ENCODE measurements around the gene RUFY2. TPM values are rescaled to one million over a fixed set of nuclear protein-coding genes. Genes with fewer than 3 reads are reported as not detected.

The RUFY2 gene
- polyA plus RNA-seq, 1 experiment: 14.7 TPM

DNA sequence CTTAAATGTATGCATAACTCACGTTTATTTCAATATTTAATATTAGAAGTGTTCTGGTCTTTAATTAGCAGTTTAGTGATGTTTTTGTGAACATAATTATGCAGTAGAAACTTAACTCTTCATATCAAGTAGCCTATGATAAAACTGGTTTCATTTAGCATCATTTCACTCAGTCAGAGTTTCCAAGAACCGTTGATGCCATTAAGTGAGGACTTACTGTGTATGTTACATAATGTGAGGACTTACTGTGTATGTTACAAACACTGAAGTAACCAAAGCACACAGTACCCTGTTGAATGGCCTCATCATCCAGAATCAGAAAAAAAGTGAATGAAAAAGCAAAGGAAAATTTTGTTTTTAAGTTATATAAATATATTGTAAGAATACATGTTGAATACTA is 41.5 kb downstream of the RUFY2 start:
- POLR2A ChIA-PET: interaction anchor here (0.6 kb wide), 1 partner anchor 263 kb away, joined by 3 read pairs; no protein-coding TSS in a partner anchor
- H3K27me3 ChIP-seq (ENCODE audit: control insufficient read depth, insufficient read depth, low read length): no peaks in the 10 kb centered on the region
- DNase-seq (ENCODE audit: low read depth, low spot score): no peak
- H3K27ac ChIP-seq (ENCODE audit: low read depth, low read length): no peak overlapping the region
- H3K4me3 ChIP-seq (ENCODE audit: low read depth, low read length): no peak overlapping the region
- TF ChIP-seq, protein P1, sequence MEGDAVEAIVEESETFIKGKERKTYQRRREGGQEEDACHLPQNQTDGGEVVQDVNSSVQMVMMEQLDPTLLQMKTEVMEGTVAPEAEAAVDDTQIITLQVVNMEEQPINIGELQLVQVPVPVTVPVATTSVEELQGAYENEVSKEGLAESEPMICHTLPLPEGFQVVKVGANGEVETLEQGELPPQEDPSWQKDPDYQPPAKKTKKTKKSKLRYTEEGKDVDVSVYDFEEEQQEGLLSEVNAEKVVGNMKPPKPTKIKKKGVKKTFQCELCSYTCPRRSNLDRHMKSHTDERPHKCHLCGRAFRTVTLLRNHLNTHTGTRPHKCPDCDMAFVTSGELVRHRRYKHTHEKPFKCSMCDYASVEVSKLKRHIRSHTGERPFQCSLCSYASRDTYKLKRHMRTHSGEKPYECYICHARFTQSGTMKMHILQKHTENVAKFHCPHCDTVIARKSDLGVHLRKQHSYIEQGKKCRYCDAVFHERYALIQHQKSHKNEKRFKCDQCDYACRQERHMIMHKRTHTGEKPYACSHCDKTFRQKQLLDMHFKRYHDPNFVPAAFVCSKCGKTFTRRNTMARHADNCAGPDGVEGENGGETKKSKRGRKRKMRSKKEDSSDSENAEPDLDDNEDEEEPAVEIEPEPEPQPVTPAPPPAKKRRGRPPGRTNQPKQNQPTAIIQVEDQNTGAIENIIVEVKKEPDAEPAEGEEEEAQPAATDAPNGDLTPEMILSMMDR (IDR thresholded peaks at IDR 0.05; ENCODE audit: low read depth, low read length): no peak
- CTCF ChIA-PET: no interaction called here
- no peaks in the 10 kb centered on the region for H3K9me3 ChIP-seq (ENCODE audit: control insufficient read depth, insufficient read depth, low read length)

DNA sequence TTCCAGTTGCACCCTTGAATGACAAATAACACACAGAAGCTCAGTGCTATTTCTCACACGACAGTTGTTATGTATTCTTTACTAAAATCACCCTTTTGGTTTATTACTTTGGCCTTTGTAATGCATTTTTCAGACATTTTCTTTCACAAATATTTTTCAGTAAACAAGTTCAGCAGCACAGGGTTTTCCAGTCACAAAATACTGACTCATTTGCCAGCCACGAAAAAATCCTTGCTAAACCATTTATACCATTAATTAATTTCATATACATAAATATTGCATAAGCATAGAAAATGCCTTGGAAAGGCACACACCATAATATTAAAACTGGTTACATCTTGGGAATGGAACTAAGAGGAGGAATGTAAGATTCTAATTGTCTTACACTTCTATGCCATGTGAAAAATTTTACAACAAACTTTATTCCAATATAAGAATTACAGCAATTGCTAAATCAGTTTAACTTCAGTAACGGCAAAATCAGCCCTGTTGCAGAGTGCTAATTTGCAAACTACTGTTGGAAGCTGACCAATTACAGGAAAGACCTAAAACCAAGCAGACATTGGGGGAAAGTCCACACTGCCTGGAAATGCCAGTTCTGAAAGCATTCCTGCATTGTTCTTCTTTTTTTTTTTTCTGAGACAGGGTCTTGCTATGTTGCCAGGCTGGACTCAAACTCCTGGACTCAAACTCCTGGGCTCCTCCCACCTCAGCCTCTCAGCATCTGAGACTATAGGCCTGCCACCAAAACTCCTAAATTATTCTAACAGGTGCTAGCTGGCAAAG is 42.8 kb downstream of the RUFY2 start:
- no peak overlapping the region for H3K4me3 ChIP-seq (ENCODE audit: low read depth, low read length)
- TF ChIP-seq, protein P1 (IDR thresholded peaks at IDR 0.05; ENCODE audit: low read depth, low read length): no peak
- POLR2A ChIA-PET: no interaction called here
- no peak for DNase-seq (ENCODE audit: low read depth, low spot score)
- no peaks in the 10 kb centered on the region for H3K9me3 ChIP-seq (ENCODE audit: control insufficient read depth, insufficient read depth, low read length)
- CTCF ChIA-PET: interaction anchor here (0.6 kb wide), 1 partner anchor 436 kb away, joined by 3 read pairs; no protein-coding TSS in a partner anchor
- H3K27ac ChIP-seq (ENCODE audit: low read depth, low read length): no peak overlapping the region
- H3K27me3 ChIP-seq (ENCODE audit: control insufficient read depth, insufficient read depth, low read length): no peaks in the 10 kb centered on the region

DNA sequence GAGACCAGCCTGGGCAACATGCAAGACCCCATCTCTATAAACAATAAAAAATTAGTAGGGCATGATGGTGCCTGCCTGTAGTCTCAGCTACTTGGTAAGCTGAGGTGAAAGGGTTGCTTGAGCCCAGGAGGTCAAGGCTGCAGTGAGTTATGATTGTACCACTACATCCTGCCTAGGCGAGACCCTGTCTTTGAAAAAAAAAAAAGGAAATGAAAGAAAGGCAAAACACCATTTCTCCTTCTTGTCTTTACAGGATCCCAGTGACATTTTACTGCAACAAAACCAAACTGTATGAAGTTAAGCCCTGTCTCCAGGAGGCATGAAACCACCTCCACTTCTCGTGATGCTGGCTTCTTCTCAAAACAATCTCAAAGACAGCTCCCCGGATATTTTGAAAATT is 44.5 kb downstream of the RUFY2 start:
- CTCF ChIA-PET: interaction anchor here (1.0 to 2.6 kb wide), 2 partner anchors 14 to 44 kb away, joined by 3 to 16 read pairs; partner anchors contain the start of gene RUFY2

DNA sequence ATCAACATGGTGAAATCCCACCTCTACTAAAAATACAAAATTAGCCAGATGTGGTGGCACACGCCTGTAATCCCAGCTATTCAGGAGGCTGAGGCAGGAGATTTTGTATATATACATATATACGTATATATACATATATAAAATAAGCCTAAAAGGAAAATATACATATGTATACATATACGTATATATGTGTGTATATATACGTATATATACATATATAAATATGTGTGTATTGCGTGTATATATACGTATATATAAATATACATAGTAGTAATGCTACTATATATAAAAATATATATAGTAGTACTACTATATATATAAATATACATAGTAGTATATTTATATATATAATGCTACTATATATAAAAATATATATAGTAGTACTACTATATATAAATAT is 47.9 kb downstream of the RUFY2 start:
- TF ChIP-seq, protein P1 (IDR thresholded peaks at IDR 0.05; ENCODE audit: low read depth, low read length): no peak
- no peak overlapping the region for H3K4me3 ChIP-seq (ENCODE audit: low read depth, low read length)
- H3K27ac ChIP-seq (ENCODE audit: low read depth, low read length): no peak overlapping the region
- H3K27me3 ChIP-seq (ENCODE audit: control insufficient read depth, insufficient read depth, low read length): no peaks in the 10 kb centered on the region
- no peaks in the 10 kb centered on the region for H3K9me3 ChIP-seq (ENCODE audit: control insufficient read depth, insufficient read depth, low read length)
- DNase-seq (ENCODE audit: low read depth, low spot score): no peak
- ChIA-PET POLR2A (no interaction called here), CTCF (no interaction called here)

More for the DNA sequence above, 44.5 kb downstream of the RUFY2 start:
- TF ChIP-seq, protein P1 (IDR thresholded peaks at IDR 0.05; ENCODE audit: low read depth, low read length): no peak
- Histone ChIP-seq H3K27ac (ENCODE audit: low read depth, low read length) (no peak overlapping the region), H3K27me3 (ENCODE audit: control insufficient read depth, insufficient read depth, low read length) (no peaks in the 10 kb centered on the region), H3K4me3 (ENCODE audit: low read depth, low read length) (no peak overlapping the region), H3K9me3 (ENCODE audit: control insufficient read depth, insufficient read depth, low read length) (no peaks in the 10 kb centered on the region)
- no peak for DNase-seq (ENCODE audit: low read depth, low spot score)
- POLR2A ChIA-PET: interaction anchor here (0.9 kb wide), 1 partner anchor 14 kb away, joined by 3 read pairs; no protein-coding TSS in a partner anchor

DNA sequence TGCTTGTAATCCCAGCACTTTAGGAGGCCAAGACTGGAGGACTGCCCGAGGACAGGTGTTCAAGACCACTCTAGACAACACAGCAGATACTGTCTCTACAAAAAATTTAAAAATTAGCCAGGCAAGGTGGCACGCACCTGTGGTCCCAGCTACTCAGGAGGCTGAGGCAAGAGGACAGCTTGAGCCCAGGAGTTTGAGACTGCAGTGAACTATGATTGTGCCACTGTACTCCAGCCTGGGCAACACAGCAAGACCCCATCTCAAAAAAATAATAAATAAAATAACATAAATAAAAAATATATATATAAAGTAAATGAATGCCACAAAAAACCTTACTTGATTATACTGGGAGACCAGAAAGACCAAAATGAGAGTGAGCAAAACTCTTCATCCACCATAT is 53.5 kb downstream of the RUFY2 start:
- H3K27ac ChIP-seq (ENCODE audit: low read depth, low read length): no peak overlapping the region
- POLR2A ChIA-PET: no interaction called here
- CTCF ChIA-PET: interaction anchor here (0.6 kb wide), 1 partner anchor 384 kb away, joined by 3 read pairs; no protein-coding TSS in a partner anchor
- DNase-seq (ENCODE audit: low read depth, low spot score): no peak
- H3K27me3 ChIP-seq (ENCODE audit: control insufficient read depth, insufficient read depth, low read length): no peaks in the 10 kb centered on the region
- H3K4me3 ChIP-seq (ENCODE audit: low read depth, low read length): no peak overlapping the region
- H3K9me3 ChIP-seq (ENCODE audit: control insufficient read depth, insufficient read depth, low read length): no peaks in the 10 kb centered on the region
- TF ChIP-seq, protein P1 (IDR thresholded peaks at IDR 0.05; ENCODE audit: low read depth, low read length): no peak

Measured in AG04450 (cell line).